GM23248 (cell line): ENCODE results near the gene FBXW9. TPM values are rescaled to one million over a fixed set of nuclear protein-coding genes. Genes with fewer than 3 reads are reported as not detected.
A peak's percentile ranks its signal among the peaks of the same experiment; 100 is the strongest.

Experiments used
- DNase-seq: peaks from one replicate; pipeline ENCODE4 v3.0.0-alpha.2; 2015
- H2AFZ ChIP-seq: fragments of 200-600 bp; sonication (generic); 2 replicates; pipeline ENCODE4 v1.6.1; 2016; ENCODE audit warnings: antibody characterized with exemption
- H3F3A ChIP-seq: fragments of 200-600 bp; sonication (generic); 2 replicates; pipeline ENCODE4 v1.6.1; 2016; ENCODE audit warnings: mild to moderate bottlenecking, antibody characterized with exemption, mixed run types; ENCODE audit not compliant: insufficient read depth
- H3K27ac ChIP-seq: fragments of 200-600 bp; sonication (generic); 2 replicates; pipeline ENCODE4 v1.5.1; 2016; ENCODE audit warnings: mild to moderate bottlenecking
- H3K27me3 ChIP-seq: fragments of 200-600 bp; sonication (generic); replicated peaks from 2 replicates; pipeline ENCODE4 v1.6.1; 2016; ENCODE audit warnings: mild to moderate bottlenecking; ENCODE audit not compliant: insufficient read depth
- H3K36me3 ChIP-seq: fragments of 200-600 bp; sonication (generic); 2 replicates; pipeline ENCODE4 v1.6.1; 2016; ENCODE audit warnings: low read depth, mild to moderate bottlenecking
- H3K4me1 ChIP-seq: fragments of 200-600 bp; sonication (generic); 2 replicates; pipeline ENCODE4 v1.6.1; 2016; ENCODE audit warnings: mild to moderate bottlenecking; ENCODE audit not compliant: insufficient read depth
- H3K4me2 ChIP-seq: fragments of 200-600 bp; sonication (generic); one replicate; pipeline ENCODE4 v1.6.1; 2016; ENCODE audit warnings: mild to moderate bottlenecking; ENCODE audit not compliant: unreplicated experiment
- H3K4me3 ChIP-seq: fragments of 200-600 bp; sonication (generic); 2 replicates; pipeline ENCODE4 v1.5.1; 2016; ENCODE audit warnings: mild to moderate bottlenecking
- H3K79me2 ChIP-seq: fragments of 200-600 bp; sonication (generic); 2 replicates; pipeline ENCODE4 v1.6.1; 2016; ENCODE audit warnings: mild to moderate bottlenecking; ENCODE audit not compliant: insufficient read depth
- H3K9ac ChIP-seq: fragments of 200-600 bp; sonication (generic); 2 replicates; pipeline ENCODE4 v1.6.1; 2016; ENCODE audit warnings: mild to moderate bottlenecking
- H3K9me2 ChIP-seq: fragments of 200-600 bp; sonication (generic); 2 replicates; pipeline ENCODE4 v1.6.1; 2016; ENCODE audit warnings: mixed run types, mild to moderate bottlenecking, moderate library complexity; ENCODE audit not compliant: insufficient read depth
- H3K9me3 ChIP-seq: fragments of 200-600 bp; sonication (generic); one replicate; pipeline ENCODE4 v1.6.1; 2017; ENCODE audit warnings: low read depth
- H4K20me1 ChIP-seq: fragments of 200-600 bp; sonication (generic); 2 replicates; pipeline ENCODE4 v1.6.0; 2016; ENCODE audit not compliant: insufficient read depth
- EZH2 ChIP-seq: fragments of 200-600 bp; sonication (generic); IDR thresholded peaks from 2 replicates; pipeline ENCODE4 v1.6.1; 2018; ENCODE audit warnings: antibody characterized with exemption, mild to moderate bottlenecking; ENCODE audit not compliant: insufficient read depth, poor library complexity, severe bottlenecking
- EZH2phosphoT487 ChIP-seq: fragments of 200-600 bp; sonication (generic); IDR thresholded peaks from 2 replicates; pipeline ENCODE4 v1.6.1; 2018; ENCODE audit warnings: antibody characterized with exemption, moderate library complexity, mild to moderate bottlenecking, low read depth; ENCODE audit not compliant: insufficient read depth
- WGBS, 2 experiments: methylation state at CpG; one replicate each; pipeline ENCODE4 v1.1.6; 2015 to 2017; ENCODE audit warnings: low lambda C conversion rate in 2 of 2, low coverage in 1 of 2; ENCODE audit errors: missing lambda C conversion rate in 2 of 2; 5-methylcytosine and 5-hydroxymethylcytosine counted together
- in situ Hi-C: fragments of 300-500 bp; cut with MboI; formaldehyde crosslinking; loops from 2 replicates; pipeline ENCODE4 v1.15.0; 2020
- polyA plus RNA-seq: library from polyadenylated mRNA; unstranded; fragments of >200 nt; fragmentation: Nextera tagmentation; extraction: Ambion mirVana; gene quantifications from 2 replicates; pipeline ENCODE4 v1.2.1, GENCODE V29; 2016
- total RNA-seq: library from RNA; depleted of rRNA; stranded (reverse); fragments of >200 nt; shearing (Covaris generic); gene quantifications from 2 replicates; pipeline ENCODE4 v1.2.3, GENCODE V29; 2014

The FBXW9 gene
- total and polyA plus RNA-seq, 2 experiments from 2014 or later, result 14.2 to 22.3 TPM

GRCh38 chr19:12723381-12723640 lies 26.9 kb upstream of the FBXW9 start:
- Histone ChIP-seq H3K27ac (peak overlapping the region; percentile 90), H4K20me1 (no peaks in the 10 kb centered on the region), H3K9me2 (no peaks in the 10 kb centered on the region), H3K4me2 (peak overlapping the region; percentile 98), H3K9ac (peak overlapping the region; percentile 95), H3F3A (peaks cover 36% of the 10 kb centered on the region), H3K27me3 (no peaks in the 10 kb centered on the region), H3K9me3 (no peaks in the 10 kb centered on the region), H3K4me1 (peaks cover 16% of the 10 kb centered on the region), H3K36me3 (no peaks in the 10 kb centered on the region), H3K4me3 (peak overlapping the region; percentile 96), H2AFZ (peak overlapping the region; percentile 94), H3K79me2 (peaks cover 60% of the 10 kb centered on the region)
- in situ Hi-C loops, result no loop called here
- peak; percentile 53 for DNase-seq
- 1 to 3% methylated on average over 7 of the region's 7 CpGs for WGBS, 2 experiments
- TF ChIP-seq EZH2 (no peak), EZH2phosphoT487 (no peak)

- no peaks in the 10 kb centered on the region for H3K27me3 ChIP-seq
- in situ Hi-C loops, result no loop called here
- TF ChIP-seq EZH2, result no peak
- TF ChIP-seq EZH2phosphoT487, result no peak
These were observed 26.3 kb upstream of the FBXW9 start for GRCh38 chr19:12722566-12723380.

GRCh38 chr19:12721656-12722565 lies 25.5 kb upstream of the FBXW9 start:
- Histone ChIP-seq H3K79me2 (peaks cover 74% of the 10 kb centered on the region), H3K9ac (peak overlapping the region; percentile 95), H3K36me3 (no peaks in the 10 kb centered on the region), H3K4me1 (peaks cover 20% of the 10 kb centered on the region), H2AFZ (peak overlapping the region; percentile 69), H3K27ac (peak overlapping the region; percentile 90), H3K27me3 (no peaks in the 10 kb centered on the region), H4K20me1 (no peaks in the 10 kb centered on the region), H3F3A (peaks cover 26% of the 10 kb centered on the region), H3K4me3 (peak overlapping the region; percentile 96), H3K9me3 (no peaks in the 10 kb centered on the region), H3K9me2 (no peaks in the 10 kb centered on the region), H3K4me2 (peak overlapping the region; percentile 94)
- in situ Hi-C loops, result no loop called here
- TF ChIP-seq EZH2phosphoT487 (no peak), EZH2 (no peak)
- WGBS, 2 experiments, result 0% methylated on average over 43 to 65 of the region's 65 CpGs
- peak; percentile 83 for DNase-seq

More at GRCh38 chr19:12722566-12723380, 26.3 kb upstream of the FBXW9 start:
- H2AFZ ChIP-seq, result peak overlapping the region; percentile 94
- peak; percentile 100 for DNase-seq
- H3F3A ChIP-seq, result peaks cover 31% of the 10 kb centered on the region
- H3K4me1 ChIP-seq, result peaks cover 20% of the 10 kb centered on the region
- H4K20me1 ChIP-seq, result no peaks in the 10 kb centered on the region
- peak overlapping the region; percentile 98 for H3K4me2 ChIP-seq
- H3K9ac ChIP-seq, result peak overlapping the region; percentile 95
- H3K36me3 ChIP-seq, result no peaks in the 10 kb centered on the region
- no peaks in the 10 kb centered on the region for H3K9me3 ChIP-seq
- H3K27ac ChIP-seq, result peak overlapping the region; percentile 90
- 1% methylated on average over 31 to 32 of the region's 32 CpGs for WGBS, 2 experiments
- no peaks in the 10 kb centered on the region for H3K9me2 ChIP-seq
- H3K4me3 ChIP-seq, result peak overlapping the region; percentile 96
- H3K79me2 ChIP-seq, result peaks cover 65% of the 10 kb centered on the region

GRCh38 chr19:12720851-12721655 lies 24.6 kb upstream of the FBXW9 start:
- Histone ChIP-seq H4K20me1 (no peaks in the 10 kb centered on the region), H3K36me3 (peaks cover 4% of the 10 kb centered on the region; the same call in 1 of the 2 replicates), H3K27me3 (no peaks in the 10 kb centered on the region), H3K27ac (peak overlapping the region; percentile 90), H3K9ac (peak overlapping the region; percentile 95), H3K4me2 (peak overlapping the region; percentile 94), H3F3A (peaks cover 26% of the 10 kb centered on the region), H3K9me3 (no peaks in the 10 kb centered on the region), H3K4me1 (peaks cover 20% of the 10 kb centered on the region), H2AFZ (peak overlapping the region; percentile 69), H3K9me2 (no peaks in the 10 kb centered on the region), H3K79me2 (peaks cover 82% of the 10 kb centered on the region), H3K4me3 (peak overlapping the region; percentile 96)
- TF ChIP-seq EZH2, result no peak
- no peak for TF ChIP-seq EZH2phosphoT487
- in situ Hi-C loops, result no loop called here
- DNase-seq, result peak; percentile 60
- 1 to 4% methylated on average over 19 to 37 of the region's 59 CpGs for WGBS, 2 experiments
